NCI-H2171 (cell line): ENCODE measurements around the gene HSPB6.
"Not testable (repeated sequence)": the region's sequence is repeated elsewhere in the genome, so short reads cannot be mapped to it uniquely, and the experiment has no call there.

Source experiments
- DNase-seq: peaks from one replicate; lab custom pipeline; 2025; lab: John Stamatoyannopoulos, UW

The HSPB6 gene

DNA sequence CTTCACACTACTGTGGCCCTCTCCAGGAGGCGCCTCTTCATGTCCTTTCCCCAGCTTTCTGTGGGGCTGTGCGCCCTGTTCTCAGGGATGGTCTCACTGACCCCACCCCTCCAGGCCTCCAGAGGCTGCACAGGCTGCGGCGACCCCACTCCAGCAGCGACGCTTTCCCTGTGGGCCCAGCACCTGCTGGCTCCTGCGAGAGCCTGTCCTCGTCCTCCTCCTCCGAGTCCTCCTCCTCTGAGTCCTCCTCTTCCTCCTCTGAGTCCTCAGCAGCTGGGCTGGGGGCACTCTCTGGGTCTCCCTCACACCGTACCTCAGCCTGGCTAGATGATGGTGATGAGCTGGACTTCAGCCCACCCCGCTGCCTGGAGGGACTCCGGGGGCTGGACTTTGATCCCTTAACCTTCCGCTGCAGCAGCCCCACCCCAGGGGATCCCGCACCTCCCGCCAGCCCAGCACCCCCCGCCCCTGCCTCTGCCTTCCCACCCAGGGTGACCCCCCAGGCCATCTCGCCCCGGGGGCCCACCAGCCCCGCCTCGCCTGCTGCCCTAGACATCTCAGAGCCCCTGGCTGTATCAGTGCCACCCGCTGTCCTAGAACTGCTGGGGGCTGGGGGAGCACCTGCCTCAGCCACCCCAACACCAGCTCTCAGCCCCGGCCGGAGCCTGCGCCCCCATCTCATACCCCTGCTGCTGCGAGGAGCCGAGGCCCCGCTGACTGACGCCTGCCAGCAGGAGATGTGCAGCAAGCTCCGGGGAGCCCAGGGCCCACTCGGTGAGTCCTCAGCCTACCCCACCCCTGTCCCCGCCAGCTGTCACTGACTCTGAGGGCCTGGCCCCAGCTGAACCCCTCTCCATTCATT, 29.7 kb upstream of the HSPB6 start:
- DNase-seq: no peak

DNA sequence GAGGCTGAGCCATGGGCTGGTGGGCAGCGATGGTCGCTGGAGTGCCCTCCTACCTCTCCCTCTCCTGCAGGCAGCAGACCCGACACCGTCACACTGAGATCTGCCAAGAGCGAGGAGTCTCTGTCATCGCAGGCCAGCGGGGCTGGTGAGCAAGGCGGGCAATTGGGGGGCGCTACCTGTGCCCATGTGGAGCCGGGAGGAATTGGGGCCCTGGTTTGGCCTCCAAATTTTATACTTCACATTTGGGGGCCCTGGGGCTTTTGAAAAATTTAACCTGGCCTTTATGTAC, 28.5 kb upstream of the HSPB6 start:
- DNase-seq: no peak

DNA sequence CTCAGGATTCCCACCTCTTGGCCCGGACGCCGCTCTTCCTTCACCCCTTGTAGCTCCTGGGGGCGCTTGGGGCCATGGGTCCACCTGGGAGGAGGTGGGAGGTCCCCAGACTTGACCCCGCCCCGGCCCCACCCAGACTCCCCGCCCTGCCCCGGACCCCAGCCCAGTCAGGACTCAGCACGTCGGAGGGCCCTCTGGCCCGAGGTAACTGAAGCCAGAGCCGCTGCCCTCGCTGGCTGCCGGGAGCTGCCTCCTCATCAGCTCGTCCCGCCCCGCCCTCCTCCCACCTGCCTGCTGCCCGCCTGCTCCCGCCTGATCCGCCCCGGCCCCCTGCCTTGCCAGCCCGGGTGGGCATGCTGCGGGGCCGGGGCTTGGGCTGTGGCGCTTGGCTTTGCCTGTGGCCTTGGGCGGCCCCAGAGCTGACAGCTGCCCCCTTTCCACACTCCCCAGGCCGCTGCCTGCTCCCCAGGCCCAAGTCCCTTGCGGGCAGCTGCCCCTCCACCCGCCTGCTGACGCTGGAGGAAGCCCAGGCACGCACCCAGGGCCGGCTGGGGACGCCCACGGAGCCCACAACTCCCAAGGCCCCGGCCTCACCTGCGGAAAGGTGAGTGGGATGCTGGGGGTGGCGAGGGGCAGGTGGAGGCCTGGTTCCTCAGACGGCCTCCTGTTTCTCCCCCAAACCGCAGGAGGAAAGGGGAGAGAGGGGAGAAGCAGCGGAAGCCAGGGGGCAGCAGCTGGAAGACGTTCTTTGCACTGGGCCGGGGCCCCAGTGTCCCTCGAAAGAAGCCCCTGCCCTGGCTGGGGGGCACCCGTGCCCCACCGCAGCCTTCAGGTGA, 27.9 kb upstream of the HSPB6 start:
- DNase-seq: no peak

DNA sequence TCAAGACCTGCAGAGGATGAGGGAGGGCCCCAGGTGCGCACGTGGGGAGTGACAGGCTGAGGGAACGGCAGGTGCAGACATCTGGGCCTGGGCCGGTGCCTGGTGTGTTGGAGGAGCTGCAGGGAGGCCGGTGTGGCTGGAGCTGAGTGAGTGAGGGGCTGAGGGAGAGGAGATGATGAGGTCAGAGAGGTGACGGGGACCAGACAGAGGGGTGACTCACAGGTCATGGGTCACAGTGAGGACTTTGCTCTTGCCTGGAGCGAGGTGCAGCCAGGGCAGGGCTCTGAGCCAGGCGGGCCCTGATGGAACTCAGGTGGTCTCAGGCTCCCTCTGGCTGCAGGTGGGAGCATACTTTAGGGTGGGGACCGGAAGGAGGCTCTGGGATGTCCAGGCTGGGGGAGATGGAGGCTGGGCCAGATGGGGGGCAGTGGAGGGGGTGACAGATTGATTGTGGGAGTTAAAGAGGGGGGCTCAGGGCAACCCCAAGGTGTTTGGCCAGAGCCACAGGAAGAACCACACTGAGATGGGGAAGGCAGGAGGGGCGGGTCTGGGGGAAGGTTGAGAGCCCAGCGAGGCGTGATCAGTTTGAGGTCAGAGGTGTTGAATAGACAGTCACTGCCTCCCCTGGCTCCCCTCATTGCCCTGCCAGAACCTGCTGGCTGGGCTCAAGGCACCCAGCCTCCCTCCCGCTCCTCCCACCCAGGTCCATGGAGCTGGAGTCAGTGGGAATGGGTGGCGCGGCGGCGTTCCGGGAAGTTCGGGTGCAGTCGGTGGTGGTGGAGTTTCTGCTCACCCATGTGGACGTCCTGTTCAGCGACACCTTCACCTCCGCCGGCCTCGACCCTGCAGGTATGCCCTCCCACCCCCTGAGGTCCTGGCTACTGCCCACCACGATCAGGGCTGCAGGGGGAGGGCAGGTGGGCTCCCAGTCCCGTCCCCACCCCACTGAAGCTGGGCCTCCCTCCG, 26.9 kb upstream of the HSPB6 start:
- no peak for DNase-seq

DNA sequence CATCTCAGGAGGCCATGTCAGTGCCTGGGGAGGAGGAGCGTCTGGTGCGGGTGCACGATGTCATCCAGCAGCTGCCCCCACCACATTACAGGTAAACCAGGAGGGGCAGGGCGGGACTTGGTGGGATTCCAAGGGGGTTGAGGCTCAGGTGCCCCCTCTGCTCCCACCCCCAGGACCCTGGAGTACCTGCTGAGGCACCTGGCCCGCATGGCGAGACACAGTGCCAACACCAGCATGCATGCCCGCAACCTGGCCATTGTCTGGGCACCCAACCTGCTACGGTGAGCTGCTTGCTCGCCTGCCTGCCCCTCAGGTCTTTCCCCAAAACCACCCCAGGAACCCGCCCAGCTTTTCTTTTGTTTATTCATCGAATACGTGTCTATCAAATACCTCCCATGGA, 25.8 kb upstream of the HSPB6 start:
- no peak for DNase-seq

DNA sequence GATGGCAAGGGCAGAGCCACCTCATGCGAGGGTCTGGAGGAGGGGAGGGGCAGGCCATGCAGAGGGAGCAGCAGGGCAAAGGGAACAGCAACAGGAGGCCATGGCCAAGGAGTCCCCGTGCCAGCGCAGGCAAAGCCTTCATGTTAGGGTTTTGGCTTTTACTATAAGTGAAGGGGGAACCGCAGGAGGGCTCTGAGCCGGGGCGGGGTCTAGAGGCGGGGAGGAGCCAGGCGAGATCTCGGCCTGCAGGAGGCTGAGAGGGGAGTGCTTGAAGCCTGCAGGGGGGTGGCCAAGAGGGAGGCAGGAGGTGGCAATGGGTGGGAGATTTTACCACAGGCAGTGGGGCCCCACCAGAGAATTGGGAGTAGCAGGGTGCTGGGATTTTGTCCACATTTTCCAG, 24.8 kb upstream of the HSPB6 start:
- DNase-seq: no peak

DNA sequence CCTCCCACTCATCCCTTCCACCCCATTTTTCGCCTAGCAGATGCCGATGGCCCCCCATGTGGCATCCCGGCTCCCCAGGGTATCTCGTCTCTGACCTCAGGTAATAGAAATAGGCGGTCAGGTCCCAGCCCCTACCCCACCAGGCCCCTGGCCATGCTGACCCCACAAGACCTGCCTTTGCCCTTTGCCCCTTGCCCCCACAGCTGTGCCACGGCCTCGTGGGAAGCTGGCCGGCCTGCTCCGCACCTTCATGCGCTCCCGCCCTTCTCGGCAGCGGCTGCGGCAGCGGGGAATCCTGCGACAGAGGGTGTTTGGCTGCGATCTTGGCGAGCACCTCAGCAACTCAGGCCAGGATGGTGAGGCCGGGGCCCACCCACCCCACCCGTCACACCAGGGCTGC, 23.9 kb upstream of the HSPB6 start:
- no peak for DNase-seq

DNA sequence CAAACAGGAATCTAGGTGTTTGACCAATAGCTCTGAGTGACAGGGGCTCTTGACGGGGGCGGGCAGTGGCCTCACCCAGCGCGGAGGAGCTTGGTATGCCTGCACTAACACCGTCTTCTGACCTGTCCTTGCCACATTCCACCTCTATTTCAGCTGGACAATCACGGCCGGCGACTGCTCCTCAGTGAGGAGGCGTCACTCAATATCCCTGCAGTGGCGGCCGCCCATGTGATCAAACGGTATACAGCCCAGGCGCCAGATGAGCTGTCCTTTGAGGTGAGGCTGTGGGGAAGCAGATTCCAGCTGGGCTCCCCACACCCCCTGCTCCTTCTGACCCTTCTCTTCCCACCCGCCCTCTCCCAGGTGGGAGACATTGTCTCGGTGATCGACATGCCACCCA, 23.2 kb upstream of the HSPB6 start:
- no peak for DNase-seq

DNA sequence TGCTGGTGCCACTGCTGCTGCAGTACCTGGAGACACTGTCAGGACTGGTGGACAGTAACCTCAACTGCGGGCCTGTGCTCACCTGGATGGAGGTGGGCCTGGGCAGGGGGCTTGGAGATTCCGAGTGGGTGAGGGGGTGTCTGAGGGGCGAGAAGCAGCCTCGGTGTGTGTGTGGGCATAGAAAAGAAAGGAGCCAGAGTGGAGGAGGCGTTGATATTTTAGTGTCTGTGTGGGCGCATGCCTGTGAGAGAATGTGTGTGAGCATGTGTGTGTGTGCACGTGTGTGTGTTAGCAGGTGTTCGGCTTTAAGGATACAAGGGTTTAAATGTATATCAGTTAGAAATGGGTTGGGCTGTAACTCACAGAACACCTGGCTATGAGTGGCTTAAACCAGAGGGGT, 22.2 kb upstream of the HSPB6 start:
- no peak for DNase-seq

DNA sequence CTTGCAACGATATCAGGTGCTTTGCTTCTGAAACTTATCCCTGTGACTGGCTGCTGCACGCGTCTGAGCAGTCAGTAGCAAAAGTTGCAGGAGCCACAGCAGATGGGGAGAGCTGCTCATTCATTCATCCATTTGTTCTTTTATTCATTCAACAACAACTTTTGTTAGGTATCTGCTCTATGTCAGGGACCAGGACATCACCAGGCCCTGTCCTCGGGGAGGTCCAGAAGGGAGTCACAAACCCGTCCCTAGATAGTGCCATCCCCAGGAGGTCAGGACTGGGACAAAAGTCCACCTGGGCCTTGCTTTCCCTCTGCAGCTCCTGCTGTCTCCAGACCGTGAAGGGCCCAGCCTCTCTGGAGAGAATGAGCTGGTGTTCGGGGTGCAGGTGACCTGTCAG, 21.1 kb upstream of the HSPB6 start:
- DNase-seq: no peak

DNA sequence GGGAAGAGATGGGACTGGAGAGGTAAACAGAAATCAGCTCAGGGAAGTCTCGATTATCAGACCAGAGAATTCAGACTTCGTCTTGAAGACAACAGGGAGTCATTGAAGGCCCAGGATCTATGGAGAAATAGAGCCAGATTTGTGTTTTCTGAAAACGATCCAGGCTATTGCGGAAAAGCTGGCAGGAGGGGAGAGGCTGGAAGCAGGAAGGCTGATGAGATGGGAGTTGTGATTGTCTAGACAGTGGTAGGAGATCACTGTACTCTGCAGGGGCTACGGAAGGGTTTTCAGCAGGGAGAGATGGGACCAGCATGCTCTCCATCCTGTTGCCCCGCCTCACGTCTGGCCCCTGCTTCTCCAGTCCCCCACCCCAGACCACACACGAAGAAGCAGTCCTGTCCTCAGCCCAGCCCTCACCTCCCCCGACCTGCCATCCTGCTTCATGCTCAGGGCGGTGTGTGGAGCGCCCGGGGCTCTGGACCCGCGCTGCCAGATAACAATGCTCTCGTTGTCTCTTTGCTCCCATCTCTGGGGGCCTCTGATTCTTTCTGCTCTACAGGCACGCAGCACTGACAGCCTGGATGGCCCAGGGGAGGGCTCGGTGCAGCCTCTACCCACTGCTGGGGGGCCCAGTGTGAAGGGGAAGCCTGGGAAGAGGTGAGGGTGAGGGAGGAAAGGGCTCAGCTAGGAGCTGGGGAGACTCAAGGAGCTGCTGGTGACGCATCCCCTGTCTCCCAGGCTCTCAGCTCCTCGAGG, 20.4 kb upstream of the HSPB6 start:
- no peak for DNase-seq

DNA sequence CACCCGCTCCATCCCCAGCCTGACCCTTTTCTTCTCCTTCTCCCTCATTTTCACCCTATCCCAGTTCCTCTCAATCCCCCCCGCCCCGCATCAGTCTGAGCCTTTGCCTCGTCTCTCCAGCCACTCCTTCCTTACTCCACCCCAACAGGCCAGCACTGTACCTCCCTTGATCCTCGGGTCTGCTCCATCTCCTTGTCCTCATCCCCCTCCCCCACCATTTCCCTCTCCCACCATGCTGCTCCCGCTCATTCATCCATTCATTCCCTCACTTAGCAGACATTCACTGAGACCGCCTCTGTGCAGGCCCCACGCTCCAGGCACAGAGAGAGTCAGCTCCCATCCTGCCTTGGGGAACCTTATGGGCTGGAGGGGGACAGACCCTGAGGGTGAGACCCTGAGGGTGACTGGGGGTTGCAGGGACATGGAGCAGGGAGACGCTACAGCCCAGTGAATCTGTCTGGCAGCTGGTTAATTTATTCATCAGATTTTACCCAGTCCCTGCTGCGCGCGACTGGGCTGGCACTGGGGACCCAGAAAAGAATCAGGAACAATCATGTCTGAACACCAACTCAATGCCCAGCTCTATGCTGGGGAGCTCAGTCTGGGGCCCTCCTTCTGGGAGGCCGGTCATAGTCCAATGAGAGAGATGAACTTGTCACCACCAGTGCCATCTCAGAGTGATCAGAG, 19.4 kb upstream of the HSPB6 start:
- DNase-seq: no peak

DNA sequence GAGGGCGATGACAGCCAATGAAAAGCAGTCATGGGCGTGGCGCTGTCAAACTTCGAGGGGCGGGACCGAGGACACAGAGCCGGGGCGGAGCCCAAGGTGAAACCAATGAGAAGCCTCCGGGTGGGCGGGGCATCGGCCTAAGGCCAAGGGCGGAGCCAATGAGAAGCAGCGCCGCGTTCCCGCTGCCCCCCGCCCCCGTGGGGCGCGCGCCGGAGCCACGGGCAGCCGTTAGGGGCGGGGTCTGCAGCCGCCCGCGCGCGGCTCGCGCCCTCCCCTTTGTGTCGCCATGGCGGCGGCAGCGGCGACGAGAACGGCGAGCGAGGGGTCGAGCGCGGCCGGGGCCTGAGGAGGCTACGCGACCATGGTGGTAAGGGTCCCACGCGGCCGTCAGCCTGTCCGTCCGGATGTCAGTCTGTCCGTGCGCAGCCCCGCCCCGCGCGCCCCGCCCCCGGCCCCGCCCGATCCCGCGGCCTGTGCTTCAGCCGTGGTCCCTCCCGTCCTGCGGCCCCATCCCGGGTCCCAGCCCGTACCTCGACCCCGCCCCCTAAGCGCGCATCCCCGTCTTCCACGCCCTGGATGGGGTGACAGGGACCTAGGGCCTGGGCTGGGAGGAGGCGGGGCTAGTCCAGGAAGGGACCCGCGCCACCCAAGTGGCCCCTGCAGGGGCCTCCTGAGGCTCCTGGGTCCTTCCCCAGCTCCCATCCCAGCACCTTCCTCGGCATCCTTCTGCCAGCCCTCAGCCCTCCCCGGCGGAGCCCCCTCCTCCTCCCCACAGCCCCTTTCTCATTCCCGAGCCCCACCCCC, 18.7 kb upstream of the HSPB6 start, which contains the start of gene ARHGAP33:
TSS of gene ARHGAP33 (plus strand) at position 267 of the 804 bp plus-strand sequence. CDS start at position 362, 95 bp downstream.
- DNase-seq: peak; percentile 99

DNA sequence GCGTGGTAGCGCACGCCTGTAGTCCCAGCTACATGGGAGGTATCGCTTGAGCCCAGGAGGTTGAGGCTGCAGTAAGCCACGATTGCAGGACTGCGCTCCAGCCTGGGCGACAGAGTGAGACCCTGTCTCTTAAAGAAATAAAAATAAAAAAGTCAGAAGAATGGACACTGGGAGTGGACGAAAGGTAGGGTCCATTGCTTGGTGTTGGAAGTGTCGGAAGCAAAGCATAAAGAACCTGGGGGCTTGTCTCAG, 18.1 kb upstream of the HSPB6 start:
- no peak for DNase-seq

DNA sequence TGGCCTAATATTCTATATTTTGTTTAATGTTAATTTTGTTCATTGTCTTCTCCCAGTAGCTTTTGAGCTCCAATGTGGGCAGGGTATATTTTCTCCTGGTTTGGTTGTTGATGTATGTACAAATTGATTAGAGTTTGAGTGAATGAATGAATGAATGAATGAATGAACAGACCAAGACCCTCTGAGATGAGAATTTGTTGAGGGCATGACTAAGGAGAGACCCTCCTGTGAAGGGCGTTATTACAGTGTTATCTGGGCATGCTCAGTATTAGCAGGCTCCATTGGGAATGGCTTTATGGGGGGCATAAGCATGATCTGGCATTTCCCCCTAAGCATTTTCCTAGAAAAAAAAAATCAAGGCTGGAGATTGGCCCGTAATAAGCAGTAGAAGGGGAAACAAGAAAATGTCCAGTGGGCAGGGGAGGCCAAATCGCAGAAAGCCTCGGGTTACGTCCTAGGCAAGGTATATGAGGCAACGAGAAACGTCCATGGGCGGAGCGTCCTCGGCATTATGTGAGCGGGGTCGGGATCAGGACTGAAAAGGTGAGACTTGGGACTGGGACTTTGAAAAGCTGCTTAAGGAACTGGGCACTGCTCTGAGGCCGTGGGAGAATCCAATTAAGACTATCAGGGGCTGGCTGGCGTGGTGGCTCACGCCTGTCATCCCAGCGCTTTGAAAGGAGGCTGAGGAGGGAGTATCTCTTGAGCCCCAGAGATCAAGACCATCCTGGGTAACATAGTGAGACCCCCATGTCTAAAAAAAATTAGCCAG, 17.6 kb upstream of the HSPB6 start:
- no peak for DNase-seq

DNA sequence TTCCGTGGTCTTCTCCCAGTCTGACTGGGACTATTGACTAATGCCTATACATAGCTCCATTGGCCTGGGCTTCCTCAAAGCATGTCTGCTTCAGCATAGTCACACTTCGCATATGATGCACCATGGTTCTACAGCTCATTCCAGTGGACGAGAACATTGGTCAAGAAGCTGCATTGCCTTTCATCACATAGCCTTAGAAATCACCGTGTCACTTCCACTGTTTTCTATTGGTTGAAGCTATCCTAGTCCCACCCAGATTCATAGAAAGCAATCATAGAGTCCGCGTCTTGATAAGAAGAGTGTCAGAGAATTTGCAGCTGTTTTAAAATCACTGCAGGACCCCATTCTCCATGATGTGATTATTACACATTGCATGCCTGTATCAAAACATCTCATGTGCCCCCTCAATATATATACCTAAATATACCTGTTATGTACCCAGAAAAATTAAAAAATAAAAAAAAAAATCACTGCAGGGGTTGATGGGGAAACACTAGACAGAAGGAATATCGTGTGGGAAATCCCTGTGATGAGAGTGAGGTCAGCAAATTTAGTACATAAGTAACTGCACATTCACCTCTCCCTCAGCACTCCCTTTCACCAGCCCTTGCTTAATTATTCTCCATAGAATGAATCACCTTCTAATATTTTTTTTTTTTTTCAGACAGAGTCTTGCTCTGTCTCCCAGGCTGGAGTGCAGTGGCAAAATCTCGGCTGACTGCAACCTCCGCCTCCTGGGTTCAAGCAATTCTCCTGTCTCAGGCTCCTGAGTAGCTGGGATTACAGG, 16.4 kb upstream of the HSPB6 start:
- DNase-seq: no peak

DNA sequence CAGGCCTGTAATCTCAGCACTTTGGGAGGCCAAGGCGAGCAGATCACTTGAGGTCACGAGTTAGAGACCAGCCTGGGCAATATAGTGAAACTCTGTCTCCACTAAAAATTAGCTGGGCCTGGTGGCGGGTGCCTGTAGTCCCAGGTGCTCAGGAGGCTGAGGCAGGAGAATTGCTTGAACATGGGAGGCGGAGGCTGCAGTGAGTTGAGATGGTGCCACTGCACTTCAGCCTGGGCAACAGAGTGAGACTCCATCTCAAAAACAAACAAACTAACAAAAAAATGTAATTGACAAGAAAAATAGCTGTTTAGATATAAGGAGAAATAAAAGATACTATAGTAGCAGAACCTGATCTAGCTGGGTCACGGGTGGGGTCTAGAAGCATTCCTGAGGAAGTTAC, 15.5 kb upstream of the HSPB6 start:
- DNase-seq: not testable (repeated sequence)

DNA sequence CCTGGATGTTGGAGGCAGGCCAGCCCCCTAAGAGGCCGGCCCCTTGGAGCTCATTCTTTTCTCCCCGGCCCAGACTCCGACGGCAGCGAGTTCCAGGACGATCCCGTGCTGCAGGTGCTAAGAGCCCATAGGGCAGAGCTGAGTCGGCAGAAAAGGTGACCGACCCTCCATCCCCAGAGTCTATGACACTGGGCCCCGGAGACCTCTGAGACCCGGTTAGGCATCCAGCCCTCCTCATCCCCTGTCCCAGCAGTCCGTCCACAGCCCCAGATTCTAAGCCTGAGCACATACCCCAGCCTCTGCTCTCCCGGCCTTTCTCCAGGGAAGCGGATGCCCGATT, 11.2 kb upstream of the HSPB6 start:
- no peak for DNase-seq
